KMS-11 (cell line): ENCODE results near the gene RBM26.
"Not testable (repeated sequence)": the region's sequence is repeated elsewhere in the genome, so short reads cannot be mapped to it uniquely, and the experiment has no call there.

Experiments
- H2AFZ ChIP-seq: fragments of 200-600 bp; sonication (generic); 2 replicates; pipeline ENCODE4 v1.6.1; 2016; ENCODE audit warnings: antibody characterized with exemption, mixed run types, low read depth
- H3K27ac ChIP-seq: fragments of 200-600 bp; sonication (generic); 2 replicates; pipeline ENCODE4 v1.6.1; 2016; ENCODE audit warnings: mild to moderate bottlenecking, mixed run types
- H3K27me3 ChIP-seq: fragments of 200-600 bp; sonication (generic); 2 replicates; pipeline ENCODE4 v1.6.1; 2017; ENCODE audit warnings: mild to moderate bottlenecking, low read depth, mixed run types, moderate library complexity; ENCODE audit not compliant: insufficient read depth
- H3K36me3 ChIP-seq: fragments of 200-600 bp; sonication (generic); 2 replicates; pipeline ENCODE4 v1.6.1; 2017; ENCODE audit warnings: mild to moderate bottlenecking, mixed run types; ENCODE audit not compliant: insufficient read depth
- H3K4me1 ChIP-seq: fragments of 200-600 bp; sonication (generic); 2 replicates; pipeline ENCODE4 v1.6.1; 2016; ENCODE audit warnings: mild to moderate bottlenecking, low read depth, mixed run types; ENCODE audit not compliant: poor library complexity, severe bottlenecking
- H3K4me2 ChIP-seq: fragments of 200-600 bp; sonication (generic); 2 replicates; pipeline ENCODE4 v1.7.0; 2016; ENCODE audit warnings: mild to moderate bottlenecking, mixed run types
- H3K4me3 ChIP-seq: fragments of 200-600 bp; sonication (generic); IDR thresholded peaks from 2 replicates; pipeline ENCODE4 v1.6.1; 2017; ENCODE audit warnings: low read depth, low read length, mixed read lengths; ENCODE audit not compliant: insufficient read depth
- H3K79me2 ChIP-seq: fragments of 200-600 bp; sonication (generic); 2 replicates; pipeline ENCODE4 v1.6.1; 2016; ENCODE audit warnings: low read depth, mixed run types; ENCODE audit not compliant: insufficient read depth
- H3K9ac ChIP-seq: fragments of 200-600 bp; sonication (generic); 2 replicates; pipeline ENCODE4 v1.6.1; 2016; ENCODE audit warnings: mild to moderate bottlenecking, mixed run types
- H4K20me1 ChIP-seq: fragments of 200-600 bp; sonication (generic); 2 replicates; pipeline ENCODE4 v1.6.1; 2016; ENCODE audit warnings: mild to moderate bottlenecking, mixed run types; ENCODE audit not compliant: insufficient read depth
- TF ChIP-seq, protein P1 (sequence below): fragments of 200-600 bp; sonication (generic); conservative IDR thresholded peaks from 2 replicates; pipeline ENCODE4 v1.6.1; 2017; ENCODE audit warnings: low read depth, mild to moderate bottlenecking, antibody characterized with exemption, low read length, moderate library complexity, mixed read lengths

RBM26 gene

GRCh38 chr13:79282508-79282907, 123.5 kb downstream of the RBM26 start:
- H3K4me3 ChIP-seq, result no peak overlapping the region
- no peak overlapping the region for H3K9ac ChIP-seq
- H3K4me1 ChIP-seq, result no peaks in the 10 kb centered on the region
- TF ChIP-seq, protein P1, sequence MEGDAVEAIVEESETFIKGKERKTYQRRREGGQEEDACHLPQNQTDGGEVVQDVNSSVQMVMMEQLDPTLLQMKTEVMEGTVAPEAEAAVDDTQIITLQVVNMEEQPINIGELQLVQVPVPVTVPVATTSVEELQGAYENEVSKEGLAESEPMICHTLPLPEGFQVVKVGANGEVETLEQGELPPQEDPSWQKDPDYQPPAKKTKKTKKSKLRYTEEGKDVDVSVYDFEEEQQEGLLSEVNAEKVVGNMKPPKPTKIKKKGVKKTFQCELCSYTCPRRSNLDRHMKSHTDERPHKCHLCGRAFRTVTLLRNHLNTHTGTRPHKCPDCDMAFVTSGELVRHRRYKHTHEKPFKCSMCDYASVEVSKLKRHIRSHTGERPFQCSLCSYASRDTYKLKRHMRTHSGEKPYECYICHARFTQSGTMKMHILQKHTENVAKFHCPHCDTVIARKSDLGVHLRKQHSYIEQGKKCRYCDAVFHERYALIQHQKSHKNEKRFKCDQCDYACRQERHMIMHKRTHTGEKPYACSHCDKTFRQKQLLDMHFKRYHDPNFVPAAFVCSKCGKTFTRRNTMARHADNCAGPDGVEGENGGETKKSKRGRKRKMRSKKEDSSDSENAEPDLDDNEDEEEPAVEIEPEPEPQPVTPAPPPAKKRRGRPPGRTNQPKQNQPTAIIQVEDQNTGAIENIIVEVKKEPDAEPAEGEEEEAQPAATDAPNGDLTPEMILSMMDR, result no peak
- H3K27me3 ChIP-seq, result no peaks in the 10 kb centered on the region
- H3K27ac ChIP-seq, result no peak overlapping the region
- H3K79me2 ChIP-seq, result no peaks in the 10 kb centered on the region
- H3K4me2 ChIP-seq, result no peak overlapping the region
- no peak overlapping the region for H2AFZ ChIP-seq
- no peaks in the 10 kb centered on the region for H3K36me3 ChIP-seq
- no peaks in the 10 kb centered on the region for H4K20me1 ChIP-seq

- Histone ChIP-seq H4K20me1 (no peaks in the 10 kb centered on the region), H2AFZ (no peak overlapping the region), H3K27ac (no peak overlapping the region), H3K27me3 (no peaks in the 10 kb centered on the region), H3K36me3 (no peaks in the 10 kb centered on the region), H3K79me2 (no peaks in the 10 kb centered on the region), H3K4me1 (no peaks in the 10 kb centered on the region), H3K4me2 (no peak overlapping the region), H3K9ac (no peak overlapping the region), H3K4me3 (no peak overlapping the region)
- TF ChIP-seq, protein P1, result no peak
Observed at GRCh38 chr13:79281339-79281747, 124.7 kb downstream of the RBM26 start.

DNA sequence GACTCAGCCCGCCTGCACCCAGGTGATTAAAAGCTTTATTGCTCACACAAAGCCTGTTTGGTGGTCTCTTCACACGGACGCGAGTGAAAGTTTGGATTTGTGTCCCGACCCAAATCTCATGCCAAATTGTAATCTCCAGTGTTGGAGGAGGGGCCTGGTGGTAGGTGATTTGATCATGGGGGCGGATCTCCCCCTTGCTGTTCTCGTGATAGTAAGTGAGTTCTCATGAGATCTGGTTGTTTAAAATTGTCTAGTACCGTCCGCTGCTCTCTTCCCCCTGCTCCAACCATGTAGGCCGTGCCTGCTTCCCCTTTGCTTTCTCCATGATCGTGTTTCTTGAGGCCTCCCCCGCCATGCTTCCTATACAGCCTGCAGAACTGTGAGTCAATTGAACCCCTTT, 126.3 kb downstream of the RBM26 start:
- not testable (repeated sequence) for H3K4me2 ChIP-seq, H3K4me3 ChIP-seq

DNA sequence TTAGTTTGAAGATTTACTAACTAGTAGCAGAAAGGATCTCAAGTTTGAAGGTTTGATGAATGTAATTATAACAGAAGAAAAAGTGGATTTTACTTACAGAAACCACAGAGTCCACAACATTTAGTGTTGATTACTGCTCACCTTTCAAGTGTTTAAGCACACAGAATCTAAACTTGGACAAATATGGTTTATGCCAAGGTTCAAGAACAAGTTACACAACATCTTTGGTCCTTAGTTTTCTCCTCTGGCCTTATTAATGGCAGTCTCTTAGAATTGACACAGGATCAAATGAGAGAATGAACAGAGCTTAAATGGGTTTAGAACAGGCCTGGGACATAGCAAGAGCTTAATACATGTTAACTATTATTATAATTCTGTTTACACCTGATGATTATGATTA, 133.0 kb downstream of the RBM26 start:
- no peaks in the 10 kb centered on the region for H3K79me2 ChIP-seq
- no peaks in the 10 kb centered on the region for H3K4me1 ChIP-seq
- H2AFZ ChIP-seq, result no peak overlapping the region
- no peak overlapping the region for H3K27ac ChIP-seq
- H4K20me1 ChIP-seq, result no peaks in the 10 kb centered on the region
- no peak overlapping the region for H3K9ac ChIP-seq
- TF ChIP-seq, protein P1, result no peak
- H3K4me3 ChIP-seq, result no peak overlapping the region
- H3K27me3 ChIP-seq, result no peaks in the 10 kb centered on the region
- H3K36me3 ChIP-seq, result no peaks in the 10 kb centered on the region
- no peak overlapping the region for H3K4me2 ChIP-seq

More for the DNA sequence above, 126.3 kb downstream of the RBM26 start:
- not testable (repeated sequence) for H4K20me1 ChIP-seq, H3K27me3 ChIP-seq, H3K79me2 ChIP-seq, H3K36me3 ChIP-seq, H2AFZ ChIP-seq, H3K27ac ChIP-seq, H3K9ac ChIP-seq, H3K4me1 ChIP-seq

- Histone ChIP-seq H3K27me3 (no peaks in the 10 kb centered on the region), H3K36me3 (no peaks in the 10 kb centered on the region), H3K4me3 (no peak overlapping the region), H3K27ac (no peak overlapping the region), H4K20me1 (no peaks in the 10 kb centered on the region), H3K9ac (no peak overlapping the region), H3K4me2 (no peak overlapping the region), H2AFZ (no peak overlapping the region), H3K4me1 (no peaks in the 10 kb centered on the region), H3K79me2 (no peaks in the 10 kb centered on the region)
- TF ChIP-seq, protein P1, result no peak
Observed at GRCh38 chr13:79271616-79272015, 134.4 kb downstream of the RBM26 start.
